ENCODE data around the gene MDC1. TPM values are rescaled to one million over a fixed set of nuclear protein-coding genes. Genes with fewer than 3 reads are reported as not detected.

The MDC1 gene
- total and polyA plus RNA-seq, 8 donors = 28.2 to 53.6 (median 48.8) TPM

- Histone ChIP-seq H3K9me3 (no peaks in the 10 kb centered on the region), H3K4me3 (no peak overlapping the region), H3K4me1 (peaks cover 4 to 77% of the 10 kb centered on the region in 2 donors), H3K36me3 (no peaks in the 10 kb centered on the region), H3K27ac (peak overlapping the region in 1 of 2 donors; percentile 23), H3K27me3 (no peaks in the 10 kb centered on the region)
- ATAC-seq (no peak), DNase-seq (no peak)
- TF ChIP-seq CTCF (IDR thresholded peaks at IDR 0.05) = no peak
- intact Hi-C loops (cut with DNase I) = no loop called here
Observed at GRCh38 chr6:30750379-30750668, 33.2 kb upstream of the MDC1 start.

DNA sequence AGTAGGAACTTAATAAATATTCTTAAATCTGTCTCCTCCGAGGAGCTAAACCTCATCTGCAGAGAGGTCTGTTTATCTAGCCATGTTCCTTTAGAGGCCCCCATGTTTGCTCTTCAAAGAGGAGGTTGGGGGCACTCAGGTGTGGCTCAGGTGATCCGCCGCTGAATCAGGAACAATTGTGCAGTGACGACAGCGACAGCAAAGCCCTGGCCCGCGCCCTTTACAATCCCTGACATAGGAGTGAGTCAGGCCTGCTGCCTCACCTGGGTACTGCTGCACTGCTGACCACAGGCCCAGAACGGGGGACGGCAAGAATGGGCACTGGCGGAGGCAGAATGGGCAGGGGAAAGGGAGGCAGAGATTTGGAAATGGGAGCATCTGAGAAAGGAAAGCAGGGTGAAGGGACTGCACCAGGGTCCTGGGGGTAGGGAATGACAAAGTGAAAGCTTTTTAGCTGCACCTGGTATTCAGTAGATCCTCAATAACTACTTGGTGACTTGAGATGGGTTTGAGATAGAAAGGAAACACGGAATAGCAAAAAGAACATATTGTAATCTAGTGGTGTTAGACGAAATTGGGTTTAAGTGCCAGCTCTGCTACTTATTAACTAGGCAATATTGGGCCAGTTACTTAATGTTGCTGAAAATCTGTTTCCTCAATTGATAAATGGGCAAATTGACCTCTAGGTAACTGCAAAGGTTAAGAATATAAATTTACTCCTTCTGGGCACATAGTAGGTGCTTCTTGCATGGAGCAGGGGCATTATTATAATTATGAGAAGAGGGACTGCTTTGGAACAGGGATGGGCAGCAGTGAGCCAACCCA is 32.7 kb upstream of the MDC1 start:
- intact Hi-C loops (cut with DNase I) = loop anchor here in 1 of 2 donors (10.0 kb wide), 1 partner anchor 65 kb away; no protein-coding TSS in a partner anchor
- Histone ChIP-seq H3K36me3 (no peaks in the 10 kb centered on the region), H3K9me3 (no peaks in the 10 kb centered on the region), H3K27ac (peak overlapping the region in 1 of 2 donors; percentile 23), H3K4me3 (no peak overlapping the region), H3K4me1 (peaks cover 4 to 78% of the 10 kb centered on the region in 2 donors), H3K27me3 (no peaks in the 10 kb centered on the region)
- ATAC-seq (no peak), DNase-seq (no peak)
- TF ChIP-seq CTCF (IDR thresholded peaks at IDR 0.05) = no peak

- no peak for DNase-seq
- Histone ChIP-seq H3K36me3 (no peaks in the 10 kb centered on the region), H3K27ac (peak overlapping the region in 1 of 2 donors; percentile 50), H3K27me3 (no peaks in the 10 kb centered on the region), H3K9me3 (no peaks in the 10 kb centered on the region), H3K4me1 (peaks cover 4 to 81% of the 10 kb centered on the region in 2 donors), H3K4me3 (no peak overlapping the region)
- intact Hi-C loops (cut with DNase I) = loop anchor here in 1 of 2 donors (10.0 kb wide), 1 partner anchor 66 kb away; no protein-coding TSS in a partner anchor
- TF ChIP-seq CTCF (IDR thresholded peaks at IDR 0.05) = no peak
- no peak for ATAC-seq
Observed at GRCh38 chr6:30748851-30749540, 31.9 kb upstream of the MDC1 start.

DNA sequence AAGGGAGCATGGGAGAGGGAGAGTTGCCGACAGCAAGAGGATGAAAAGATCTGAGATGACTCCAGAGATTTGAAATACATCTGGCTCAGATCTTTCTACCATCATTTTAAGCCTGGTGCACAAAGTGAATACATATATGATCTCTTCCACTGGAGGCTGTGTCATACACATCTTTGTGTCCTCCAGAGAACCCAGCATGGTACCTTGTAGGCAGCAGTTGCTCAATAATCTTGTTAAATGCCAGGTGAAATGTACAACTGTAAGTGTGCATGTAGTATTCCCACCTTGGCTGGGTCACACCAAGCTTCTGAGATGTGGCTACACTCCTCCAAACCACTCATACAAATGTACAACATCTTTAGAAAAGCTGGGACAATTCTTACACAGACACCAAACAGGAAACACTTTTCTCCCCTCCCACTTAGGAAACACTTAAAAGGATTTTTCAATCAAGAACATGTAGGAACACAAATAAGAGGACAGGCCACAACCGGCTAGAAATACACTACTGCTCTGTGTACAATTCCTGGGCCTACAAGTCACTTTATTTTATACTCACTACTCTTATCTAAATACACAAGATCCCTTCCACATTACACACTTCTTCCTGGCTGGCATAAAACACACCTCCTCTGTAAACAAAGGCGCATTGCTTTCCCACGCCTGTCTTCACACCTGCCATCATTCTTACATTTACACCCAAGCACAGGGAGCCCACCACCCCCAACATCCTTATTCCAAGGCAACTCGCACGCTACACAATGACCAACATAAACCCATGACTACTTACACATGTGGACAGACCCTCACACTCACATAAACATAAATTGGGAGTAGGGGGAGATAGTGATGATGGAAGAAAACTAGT is 31.1 kb upstream of the MDC1 start:
- ATAC-seq (peak; percentile 7), DNase-seq (no peak)
- Histone ChIP-seq H3K4me3 (no peak overlapping the region), H3K4me1 (peaks cover 4 to 77% of the 10 kb centered on the region in 2 donors), H3K36me3 (no peaks in the 10 kb centered on the region), H3K9me3 (no peaks in the 10 kb centered on the region), H3K27me3 (no peaks in the 10 kb centered on the region), H3K27ac (peak overlapping the region in 1 of 2 donors; percentile 50)
- TF ChIP-seq CTCF (IDR thresholded peaks at IDR 0.05) = no peak
- intact Hi-C loops (cut with DNase I) = loop anchor here in 1 of 2 donors (10.0 kb wide), 1 partner anchor 67 kb away; no protein-coding TSS in a partner anchor
